Amniotic stem cell (primary cell): ENCODE measurements around the gene HID1.
"Not testable (repeated sequence)": the region's sequence is repeated elsewhere in the genome, so short reads cannot be mapped to it uniquely, and the experiment has no call there.

ENCODE experiments used
- DNase-seq: peaks from one replicate; lab custom pipeline; 2025; lab: John Stamatoyannopoulos, UW

Gene HID1

GRCh38 chr17:74922694-74923537 is 49.6 kb downstream of the HID1 start, which contains the start of gene USH1G:
Gene USH1G (minus strand): TSS chr17:74923255. CDS start chr17:74923073, 182 bp downstream.
- DNase-seq = no peak

GRCh38 chr17:74922172-74922571 is 50.4 kb downstream of the HID1 start:
- DNase-seq = no peak

GRCh38 chr17:74921769-74922168 is 50.8 kb downstream of the HID1 start:
- DNase-seq = no peak

DNA sequence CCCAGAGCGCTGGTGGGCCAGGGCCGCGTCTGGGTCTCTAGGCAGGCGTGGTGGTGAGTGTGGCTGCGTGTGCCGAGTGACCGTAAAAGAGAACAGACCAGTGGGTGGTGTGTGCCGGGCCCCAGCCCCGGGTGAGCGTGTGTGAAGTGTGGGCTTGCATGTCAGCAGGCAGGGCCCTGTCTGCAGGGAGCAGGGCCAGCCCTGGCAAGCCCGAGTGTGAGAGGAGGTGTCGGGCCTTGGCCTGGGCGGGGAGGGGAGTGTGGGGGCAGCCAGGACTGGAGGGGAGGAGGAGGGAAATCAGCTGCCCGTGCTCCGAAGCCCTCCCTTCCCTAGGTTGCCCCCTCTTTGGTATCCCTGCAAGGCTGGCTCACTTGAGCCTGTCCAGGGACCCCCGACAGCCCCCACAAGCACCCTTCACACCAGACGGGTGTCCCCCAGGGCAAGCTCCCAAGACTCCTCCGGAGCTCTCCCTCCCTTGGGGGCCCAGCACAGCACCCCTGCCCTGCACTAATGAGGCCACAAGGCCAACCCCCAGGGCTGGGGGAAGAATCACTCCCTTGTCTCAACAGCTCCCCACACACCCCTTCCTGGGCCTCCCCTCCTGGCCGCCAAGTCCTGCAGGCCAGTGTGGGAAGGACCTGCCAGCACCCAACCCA is 51.4 kb downstream of the HID1 start:
- DNase-seq = no peak

- DNase-seq = no peak
Measured at GRCh38 chr17:74920642-74921025, 51.9 kb downstream of the HID1 start.

DNA sequence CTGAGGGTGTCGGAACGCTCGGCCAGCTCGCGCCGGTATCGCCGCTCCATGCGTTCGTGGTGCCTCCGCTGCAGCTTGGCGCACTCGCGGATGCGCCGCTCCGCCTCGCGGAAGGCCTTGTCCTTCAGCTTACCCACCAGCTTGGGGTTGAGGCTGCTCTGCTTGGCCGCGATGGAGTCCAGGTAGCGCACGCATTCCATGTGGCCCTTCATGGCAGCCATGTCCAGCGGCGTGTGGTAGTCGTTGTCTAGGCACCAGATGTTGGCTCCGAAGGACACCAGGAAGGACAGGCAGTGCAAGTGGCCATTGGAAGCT is 52.3 kb downstream of the HID1 start:
- DNase-seq = no peak

DNA sequence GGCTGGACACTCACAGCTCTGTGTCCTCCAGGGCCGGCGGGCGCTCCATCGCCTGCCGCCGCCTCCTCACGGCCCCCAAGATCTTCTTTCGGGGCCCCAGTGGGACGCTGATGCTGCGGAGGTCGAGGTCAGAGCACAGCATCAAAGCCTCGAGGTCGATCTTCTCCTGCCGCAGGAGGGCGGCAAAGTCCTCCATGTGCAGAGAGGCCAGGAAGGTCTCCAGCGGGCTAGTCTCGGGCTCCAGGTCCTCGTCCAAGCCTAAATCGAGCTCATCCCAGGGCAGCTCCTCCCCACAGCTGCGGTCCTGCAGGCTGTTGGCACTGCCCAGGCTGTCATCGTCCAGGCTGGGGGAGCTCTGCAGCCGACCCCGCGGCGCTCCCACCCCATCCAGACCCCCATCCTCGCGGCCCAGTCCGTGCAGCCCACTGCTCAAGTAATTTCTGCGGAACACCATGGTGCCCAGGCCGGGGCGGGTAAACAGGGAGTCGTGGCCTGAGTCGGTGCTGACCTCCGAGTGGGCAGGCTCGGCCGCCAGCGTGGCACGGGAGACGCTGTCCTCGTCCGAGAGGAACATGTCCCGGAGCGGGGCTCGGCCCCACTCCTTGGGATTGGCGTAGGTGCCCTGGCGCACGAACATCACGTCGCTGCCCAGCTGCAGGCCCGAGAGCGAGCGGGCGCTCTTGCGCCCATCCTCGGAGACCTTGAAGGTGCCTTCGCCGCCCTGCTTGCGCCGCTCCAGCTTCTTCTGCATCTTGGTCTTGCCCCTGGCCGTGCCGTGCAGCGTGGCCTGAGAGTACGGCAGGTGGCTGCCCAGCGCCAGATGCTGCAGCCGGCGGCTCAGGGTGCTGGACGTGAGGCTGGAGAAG is 52.9 kb downstream of the HID1 start:
- no peak for DNase-seq

GRCh38 chr17:74918906-74919305 is 53.7 kb downstream of the HID1 start:
- DNase-seq = no peak

GRCh38 chr17:74917430-74917829 is 55.1 kb downstream of the HID1 start:
- DNase-seq = no peak

DNA sequence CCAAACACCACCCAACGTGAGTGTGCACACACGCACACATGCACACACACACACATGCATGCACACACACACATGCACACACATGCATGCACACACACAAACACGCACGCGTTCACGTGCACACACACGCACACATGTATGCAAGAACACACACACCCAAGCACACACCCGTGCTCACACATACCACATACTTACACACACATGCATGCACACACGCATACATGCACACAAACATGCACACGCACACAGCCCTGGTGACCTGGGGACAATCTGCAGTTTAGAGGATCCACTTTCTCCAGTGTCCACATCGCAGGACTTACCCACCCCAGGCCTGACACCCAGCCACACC is 55.7 kb downstream of the HID1 start:
- no peak for DNase-seq

DNA sequence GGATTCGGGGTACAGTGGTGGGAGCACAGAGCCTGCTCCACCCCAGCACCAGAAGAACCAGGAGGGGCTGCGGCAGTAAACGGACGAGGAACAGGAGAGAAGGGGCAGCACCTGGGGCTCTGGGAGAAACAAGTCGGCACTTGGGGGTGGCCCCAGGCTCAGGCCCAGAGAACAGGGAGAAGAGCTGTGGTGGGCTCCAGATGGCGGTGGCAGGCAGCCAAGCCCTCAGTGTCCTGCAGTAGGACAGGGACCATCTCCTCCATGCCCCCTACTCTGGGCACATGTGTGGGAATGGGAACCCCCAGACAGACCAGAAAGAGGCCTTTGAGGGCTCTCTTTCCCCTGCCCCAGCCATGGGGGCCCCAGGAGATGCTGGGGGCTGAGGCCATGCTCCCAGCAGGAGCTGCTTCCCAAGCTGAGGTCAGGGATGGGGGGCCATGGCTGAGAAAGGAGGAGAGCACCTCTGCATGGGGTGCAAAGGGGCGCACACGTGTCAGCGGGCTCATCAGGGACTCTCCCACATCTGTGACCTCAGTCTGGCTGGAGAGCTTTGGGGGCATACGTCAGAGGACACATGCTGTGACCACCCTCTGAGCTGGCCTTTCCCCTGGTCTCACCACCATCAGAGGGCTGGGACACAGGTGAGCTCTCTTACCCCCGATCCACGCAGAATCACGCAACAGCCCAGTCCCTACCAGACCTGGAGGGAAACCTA is 56.3 kb downstream of the HID1 start:
- DNase-seq = no peak

GRCh38 chr17:74911423-74911822 is 61.1 kb downstream of the HID1 start:
- not testable (repeated sequence) for DNase-seq

DNA sequence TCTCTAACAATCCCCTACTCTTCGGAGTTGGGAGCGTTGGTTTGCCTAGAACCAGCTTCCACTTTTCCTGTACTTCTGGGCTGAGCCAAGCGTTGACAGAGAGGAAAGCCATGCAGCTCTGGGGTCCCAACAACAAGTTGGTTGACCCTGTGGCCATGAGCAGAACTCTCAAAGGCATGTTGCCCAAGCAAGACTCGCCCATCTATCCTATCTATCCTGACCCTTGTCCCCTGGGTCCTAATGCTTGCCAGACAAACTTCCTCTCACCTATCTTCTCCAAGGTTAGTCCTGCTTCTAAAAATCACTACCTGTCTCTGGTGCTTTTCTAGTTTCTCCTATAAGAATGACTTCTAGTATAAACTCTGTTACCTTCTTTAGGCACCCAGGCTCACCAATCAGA is 63.5 kb downstream of the HID1 start:
- not testable (repeated sequence) for DNase-seq

DNA sequence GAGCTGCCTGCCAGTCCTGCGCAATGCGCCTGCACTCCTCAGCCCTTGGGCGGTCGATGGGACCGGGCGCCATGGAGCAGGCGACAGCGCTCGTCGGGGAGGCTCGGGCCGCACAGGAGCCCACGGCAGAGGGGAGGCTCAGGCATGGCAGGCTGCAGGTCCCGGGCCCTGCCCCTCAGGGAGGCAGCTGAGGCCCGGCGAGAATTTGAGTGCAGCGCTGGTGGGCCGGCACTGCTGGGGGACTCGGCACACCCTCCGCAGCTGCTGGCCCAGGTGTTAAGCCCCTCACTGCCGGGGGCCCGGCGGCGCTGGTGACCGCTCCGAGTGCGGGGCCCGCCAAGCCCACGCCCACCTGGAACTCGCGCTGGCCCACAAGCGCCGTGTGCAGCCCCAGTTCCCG is 65.5 kb downstream of the HID1 start:
- DNase-seq = no peak

GRCh38 chr17:74906214-74906793 is 66.3 kb downstream of the HID1 start:
- DNase-seq = not testable (repeated sequence)

DNA sequence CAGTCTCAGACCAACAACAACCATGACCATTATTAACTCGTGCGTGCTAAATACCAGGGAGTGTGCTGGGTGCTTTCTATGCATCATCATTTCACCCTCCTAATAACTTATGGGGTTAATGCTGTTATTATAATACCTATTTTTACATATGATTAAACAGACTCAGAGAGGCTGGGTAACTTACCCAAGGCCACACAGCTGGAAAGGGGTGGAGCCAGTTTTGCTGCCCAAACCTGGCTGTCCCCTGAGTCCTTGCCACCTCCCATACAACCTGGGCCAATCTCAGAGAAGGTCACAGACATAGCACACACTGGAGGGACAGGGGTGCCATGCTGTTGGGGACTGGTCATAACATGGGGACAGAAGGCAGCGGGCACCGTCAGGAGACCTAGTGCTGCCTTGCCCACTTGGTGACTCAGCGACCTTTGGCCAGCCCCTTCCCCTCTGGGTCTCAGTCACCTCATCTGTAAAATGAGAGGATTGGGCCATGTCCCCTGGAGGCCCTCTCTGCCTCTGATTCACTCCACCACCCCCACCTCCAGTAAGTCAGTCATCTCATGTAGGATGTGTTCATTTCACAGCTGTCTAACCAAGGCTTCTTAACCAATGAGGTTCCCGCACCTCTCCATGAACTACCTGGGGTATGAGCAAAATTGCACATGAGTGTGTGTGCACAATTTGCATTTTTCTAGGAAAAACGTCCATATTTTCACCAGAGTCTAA is 67.7 kb downstream of the HID1 start:
- no peak for DNase-seq

DNA sequence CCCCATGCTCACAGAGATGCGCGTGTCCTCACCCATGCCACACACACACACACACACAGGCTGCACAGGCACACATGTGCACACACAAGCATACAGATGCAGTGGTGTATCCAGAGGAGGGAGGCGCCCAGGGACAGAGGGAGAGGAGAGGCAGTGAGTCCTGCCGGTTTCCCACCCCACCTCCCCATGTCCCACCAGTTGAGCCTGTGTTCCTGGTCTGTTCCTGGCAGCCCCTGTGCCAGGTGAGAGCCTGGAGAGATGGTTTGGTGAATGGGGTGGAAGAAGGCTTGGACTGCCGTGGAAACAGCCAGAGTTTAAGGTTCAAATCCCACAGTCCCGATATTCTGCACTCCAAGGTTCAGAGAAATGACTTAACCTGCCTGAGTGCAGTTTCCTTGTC is 68.9 kb downstream of the HID1 start:
- no peak for DNase-seq

DNA sequence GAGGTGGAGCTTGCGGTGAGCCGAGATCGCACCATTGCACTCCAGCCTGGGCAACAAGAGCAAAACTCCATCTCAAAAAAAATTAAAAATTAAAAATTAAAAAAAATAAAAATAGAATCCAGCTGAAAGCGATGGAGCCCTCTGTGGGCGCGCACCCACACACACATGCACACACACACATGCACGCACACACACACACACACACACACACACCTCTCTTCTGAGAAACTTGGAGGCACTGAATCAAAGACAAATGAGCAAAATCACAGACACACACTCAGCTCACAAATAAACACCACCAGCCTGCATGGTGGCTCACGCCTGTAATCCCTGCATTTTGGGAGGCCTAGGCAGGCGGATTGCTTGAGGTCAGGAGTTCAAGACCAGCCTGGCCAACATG is 69.5 kb downstream of the HID1 start:
- no peak for DNase-seq

GRCh38 chr17:74901353-74902135 is 71.0 kb downstream of the HID1 start:
- DNase-seq = no peak
